Mesenchymal stem cell (in vitro differentiated cells and primary cell): Measurements from ENCODE around the gene ECEL1.

Source experiments
- DNase-seq: peaks from one replicate; pipeline ENCODE4 v3.0.0-alpha.2; 2013
- H2AFZ ChIP-seq: one replicate; pipeline ENCODE4 v1.6.1; 2013; ENCODE audit warnings: low read depth, mild to moderate bottlenecking, control low read depth, inconsistent platforms, low read length, moderate library complexity
- H2AK5ac ChIP-seq: 2 replicates; pipeline ENCODE4 v1.6.1; 2013; ENCODE audit warnings: low read length, moderate library complexity, mild to moderate bottlenecking, inconsistent platforms; ENCODE audit not compliant: severe bottlenecking
- H2BK120ac ChIP-seq: one replicate; pipeline ENCODE4 v1.6.1; 2013; ENCODE audit warnings: low read depth, mild to moderate bottlenecking, inconsistent platforms, low read length, moderate library complexity
- H2BK12ac ChIP-seq, 2 experiments: one replicate each; pipeline ENCODE4 v1.6.1; 2013; ENCODE audit warnings: inconsistent platforms in 2 of 2, low read length in 2 of 2, mild to moderate bottlenecking in 2 of 2, moderate library complexity in 2 of 2, control low read depth in 1 of 2
- H2BK15ac ChIP-seq: one replicate; pipeline ENCODE4 v1.6.1; 2013; ENCODE audit warnings: mild to moderate bottlenecking, low read depth, inconsistent platforms; ENCODE audit not compliant: poor library complexity, severe bottlenecking
- H2BK5ac ChIP-seq: 2 replicates; pipeline ENCODE4 v1.6.1; 2013; ENCODE audit warnings: low read depth, mild to moderate bottlenecking, low read length, control low read depth, inconsistent platforms; ENCODE audit not compliant: poor library complexity, severe bottlenecking
- H3K14ac ChIP-seq, 2 experiments: one replicate each; pipeline ENCODE4 v1.6.1; 2013; ENCODE audit warnings: inconsistent platforms in 2 of 2, low read length in 2 of 2, control low read depth in 1 of 2, mild to moderate bottlenecking in 1 of 2, moderate library complexity in 1 of 2
- H3K18ac ChIP-seq, 2 experiments: one replicate each; pipeline ENCODE4 v1.6.1; 2013; ENCODE audit warnings: inconsistent platforms in 2 of 2, low read length in 2 of 2, control low read depth in 1 of 2, low read depth in 1 of 2, mild to moderate bottlenecking in 1 of 2
- H3K23ac ChIP-seq, 2 experiments: one replicate each; pipeline ENCODE4 v1.6.1; 2013; ENCODE audit warnings: inconsistent platforms in 2 of 2, low read length in 2 of 2, mild to moderate bottlenecking in 2 of 2, moderate library complexity in 2 of 2, control low read depth in 1 of 2
- H3K27ac ChIP-seq: 2 replicates; pipeline ENCODE4 v1.5.1; 2013; ENCODE audit warnings: mild to moderate bottlenecking, moderate library complexity, low read length, control low read depth, inconsistent platforms; ENCODE audit not compliant: poor library complexity, severe bottlenecking
- H3K27me3 ChIP-seq, 2 experiments: 2 replicates each; pipeline versions ENCODE4 v1.6.1 to v1.7.0; 2013; ENCODE audit warnings: low read length in 2 of 2, mild to moderate bottlenecking in 2 of 2, moderate library complexity in 2 of 2, control low read depth in 1 of 2, inconsistent platforms in 1 of 2; ENCODE audit not compliant: control insufficient read depth in 1 of 2, insufficient read depth in 1 of 2
- H3K36me3 ChIP-seq, 2 experiments: 2 replicates each; pipeline versions ENCODE4 v1.6.1 to v1.7.0; 2013; ENCODE audit warnings: low read length in 2 of 2, control low read depth in 1 of 2, inconsistent platforms in 1 of 2, low read depth in 1 of 2, mild to moderate bottlenecking in 1 of 2; ENCODE audit not compliant: insufficient read depth in 2 of 2, control insufficient read depth in 1 of 2
- H3K4ac ChIP-seq, 2 experiments: one replicate each; pipeline ENCODE4 v1.6.1; 2013; ENCODE audit warnings: inconsistent platforms in 2 of 2, low read length in 2 of 2, mild to moderate bottlenecking in 2 of 2, moderate library complexity in 2 of 2, control low read depth in 1 of 2, low read depth in 1 of 2
- H3K4me1 ChIP-seq: 2 replicates; pipeline ENCODE4 v1.6.1; 2013; ENCODE audit warnings: low read depth, low read length, control low read depth; ENCODE audit not compliant: control insufficient read depth, insufficient read depth
- H3K4me2 ChIP-seq: 2 replicates; pipeline ENCODE4 v1.6.1; 2013; ENCODE audit warnings: low read length, mild to moderate bottlenecking, inconsistent platforms; ENCODE audit not compliant: poor library complexity, severe bottlenecking
- H3K4me3 ChIP-seq, 2 experiments: 2 replicates each; pipeline versions ENCODE4 v1.5.1 to v1.7.0; 2013; ENCODE audit warnings: low read length in 2 of 2, mild to moderate bottlenecking in 2 of 2, control low read depth in 1 of 2, low read depth in 1 of 2; ENCODE audit not compliant: insufficient read depth in 1 of 2
- H3K79me1 ChIP-seq: replicated peaks from 2 replicates; pipeline ENCODE4 v1.6.1; 2013; ENCODE audit warnings: mild to moderate bottlenecking, control low read depth, low read length, inconsistent platforms; ENCODE audit not compliant: poor library complexity, severe bottlenecking
- H3K9ac ChIP-seq: 2 replicates; pipeline ENCODE4 v1.7.0; 2013; ENCODE audit warnings: mild to moderate bottlenecking, low read length, moderate library complexity
- H3K9me3 ChIP-seq: 2 replicates; pipeline ENCODE4 v1.7.0; 2013; ENCODE audit warnings: mild to moderate bottlenecking, low read length; ENCODE audit not compliant: control insufficient read depth
- H4K8ac ChIP-seq: one replicate; pipeline ENCODE4 v1.6.1; 2013; ENCODE audit warnings: inconsistent platforms, mild to moderate bottlenecking, low read length, moderate library complexity
- H4K91ac ChIP-seq: one replicate; pipeline ENCODE4 v1.6.1; 2013; ENCODE audit warnings: mild to moderate bottlenecking, low read length, inconsistent platforms
- WGBS: methylation state at CpG from one replicate; pipeline ENCODE4 v1.1.7; 2013; ENCODE audit warnings: mixed read lengths; 5-methylcytosine and 5-hydroxymethylcytosine counted together

The ECEL1 gene

DNA sequence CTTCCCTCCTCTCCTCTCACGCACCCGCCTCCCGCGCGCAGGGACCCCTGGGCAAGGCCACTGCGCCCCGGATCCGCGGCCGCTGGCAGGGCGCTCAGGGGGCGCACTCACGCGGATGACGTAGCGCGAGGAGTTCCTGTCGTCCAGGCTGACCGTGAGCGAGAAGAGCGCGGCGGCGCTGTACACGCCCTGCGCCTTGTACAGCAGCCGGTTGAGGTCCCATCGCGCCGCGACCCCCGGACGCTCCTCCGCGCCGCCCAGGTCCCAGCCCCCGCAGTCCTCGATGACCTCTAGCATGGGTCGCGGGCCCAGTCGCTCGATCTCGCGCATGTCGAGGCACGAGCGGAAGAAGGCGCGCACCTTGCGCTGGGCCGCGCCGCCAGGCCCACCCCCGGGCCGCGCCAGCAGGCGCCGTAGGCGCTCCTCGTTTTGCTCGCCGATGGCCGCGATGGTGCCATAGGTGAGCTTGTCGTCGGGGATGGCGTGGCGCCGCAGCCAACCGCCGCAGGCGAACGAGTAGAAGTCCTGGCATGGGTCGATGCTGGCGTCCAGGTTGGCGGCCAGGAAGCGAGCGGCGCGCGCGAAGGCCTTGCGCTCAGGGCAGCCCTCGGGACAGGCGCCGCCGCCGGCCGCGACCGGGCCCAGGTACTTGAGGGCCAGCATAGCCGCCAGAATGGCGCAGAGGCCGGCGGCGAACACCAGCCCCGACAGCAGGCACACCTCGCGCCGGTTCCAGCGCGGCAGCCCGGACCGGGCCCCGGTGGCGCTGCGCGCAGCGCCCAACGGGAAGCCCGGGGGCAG lies 1.7 kb downstream of the ECEL1 start:
- WGBS, result 5% methylated on average over 92 of the region's 111 CpGs
- no peak overlapping the region for H2BK5ac ChIP-seq

DNA sequence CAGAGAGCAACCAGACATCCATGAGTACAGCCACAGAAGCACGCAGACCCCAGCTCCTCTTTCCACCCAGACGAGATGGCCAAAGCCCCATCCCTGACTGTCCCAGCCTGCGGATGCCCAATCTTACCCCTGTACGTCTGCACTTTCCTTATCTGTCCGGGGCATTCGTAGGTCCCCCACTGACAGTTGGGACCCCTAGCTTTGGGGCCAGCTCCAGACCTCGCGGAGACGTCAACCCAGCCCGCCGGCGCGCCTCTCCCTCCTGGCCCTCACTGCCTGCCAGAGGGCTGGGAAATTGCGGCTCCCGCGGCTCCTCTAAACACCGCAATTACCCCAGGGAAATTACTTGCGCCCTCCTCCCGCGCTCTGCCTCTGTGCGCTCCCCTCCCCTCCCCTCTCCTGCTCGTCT lies 2.3 kb downstream of the ECEL1 start:
- Histone ChIP-seq H3K27ac (no peak overlapping the region), H3K9me3 (no peaks in the 10 kb centered on the region), H3K14ac (no peak overlapping the region), H3K79me1 (no peaks in the 10 kb centered on the region), H3K4ac (no peak overlapping the region), H2BK5ac (no peak overlapping the region), H4K91ac (no peak overlapping the region), H2BK120ac (no peak overlapping the region), H2AK5ac (no peak overlapping the region), H3K9ac (no peak overlapping the region), H3K27me3 (peaks cover 75 to 82% of the 10 kb centered on the region in 2 experiments), H4K8ac (no peak overlapping the region), H2BK15ac (no peak overlapping the region), H3K4me3 (no peak overlapping the region), H2BK12ac (no peak overlapping the region), H3K18ac (no peak overlapping the region), H3K36me3 (no peaks in the 10 kb centered on the region), H3K23ac (no peak overlapping the region), H3K4me1 (peaks cover 14% of the 10 kb centered on the region), H2AFZ (no peak overlapping the region), H3K4me2 (no peak overlapping the region)
- no peak for DNase-seq
- WGBS, result 11% methylated on average over 22 of the region's 22 CpGs

More for the DNA sequence above, 1.7 kb downstream of the ECEL1 start:
- Histone ChIP-seq H3K23ac (no peak overlapping the region), H2BK12ac (no peak overlapping the region), H3K14ac (no peak overlapping the region), H2AK5ac (no peak overlapping the region), H3K27ac (no peak overlapping the region), H3K4me1 (peaks cover 14% of the 10 kb centered on the region), H4K91ac (no peak overlapping the region), H3K4me3 (no peak overlapping the region), H2BK15ac (no peak overlapping the region), H3K4ac (no peak overlapping the region), H3K18ac (no peak overlapping the region), H4K8ac (no peak overlapping the region), H3K9me3 (no peaks in the 10 kb centered on the region), H3K4me2 (no peak overlapping the region), H2AFZ (no peak overlapping the region), H3K9ac (no peak overlapping the region), H3K27me3 (peaks cover 72 to 81% of the 10 kb centered on the region in 2 experiments), H3K36me3 (no peaks in the 10 kb centered on the region), H2BK120ac (no peak overlapping the region), H3K79me1 (no peaks in the 10 kb centered on the region)
- no peak for DNase-seq

DNA sequence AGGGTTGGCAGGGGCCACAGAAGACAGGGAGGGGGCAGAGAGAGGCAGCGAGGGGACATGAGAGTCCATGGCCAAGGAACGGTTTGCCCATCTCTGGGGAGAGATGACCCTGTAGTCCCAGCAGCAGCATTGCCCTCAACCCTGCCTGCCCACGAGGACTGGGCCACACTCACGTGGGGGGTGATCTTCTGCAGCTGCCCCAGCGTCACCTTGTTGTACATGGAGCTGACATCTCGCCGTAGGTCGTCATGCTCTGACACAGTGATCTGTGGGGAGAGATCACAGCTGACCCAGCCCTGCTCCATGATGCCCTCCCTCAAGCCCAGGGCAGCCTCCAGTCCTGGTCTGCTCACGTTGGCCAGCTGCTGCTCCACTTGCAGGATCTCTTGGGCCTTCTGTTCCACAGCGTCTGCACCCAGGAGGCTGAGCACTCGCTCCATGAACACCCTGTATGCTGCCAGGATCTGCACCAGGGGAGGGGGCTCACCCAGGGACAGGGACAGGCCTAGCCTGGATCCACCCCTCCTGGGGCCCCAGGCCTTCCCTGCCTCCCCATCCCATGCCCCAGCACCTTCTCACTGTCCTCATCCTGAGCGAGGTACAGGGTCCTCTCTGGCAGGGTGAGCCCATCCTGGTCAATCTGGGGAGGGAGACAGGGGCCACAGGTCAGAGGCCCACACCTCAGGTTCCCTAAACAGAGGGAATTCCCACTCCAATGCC lies 2.8 kb downstream of the ECEL1 start:
- no peak overlapping the region for H2BK5ac ChIP-seq
- no peak overlapping the region for H3K4ac ChIP-seq
- H3K14ac ChIP-seq, result no peak overlapping the region
- H4K91ac ChIP-seq, result no peak overlapping the region
- H3K27me3 ChIP-seq, result peaks cover 75 to 77% of the 10 kb centered on the region in 2 experiments
- H3K4me1 ChIP-seq, result peaks cover 14% of the 10 kb centered on the region
- H3K4me2 ChIP-seq, result no peak overlapping the region
- no peak overlapping the region for H3K9ac ChIP-seq
- H3K9me3 ChIP-seq, result no peaks in the 10 kb centered on the region
- H2AFZ ChIP-seq, result no peak overlapping the region
- no peak overlapping the region for H3K23ac ChIP-seq
- H4K8ac ChIP-seq, result no peak overlapping the region
- 89% methylated on average over 11 of the region's 12 CpGs for WGBS
- no peak overlapping the region for H3K4me3 ChIP-seq
- no peak overlapping the region for H2BK120ac ChIP-seq
- no peak overlapping the region for H2BK15ac ChIP-seq
- no peaks in the 10 kb centered on the region for H3K79me1 ChIP-seq
- H2AK5ac ChIP-seq, result no peak overlapping the region
- H3K36me3 ChIP-seq, result no peaks in the 10 kb centered on the region
- H3K18ac ChIP-seq, result no peak overlapping the region
- no peak for DNase-seq
- H3K27ac ChIP-seq, result no peak overlapping the region
- H2BK12ac ChIP-seq, result no peak overlapping the region

- Histone ChIP-seq H3K79me1 (no peaks in the 10 kb centered on the region), H2BK15ac (no peak overlapping the region), H2AFZ (no peak overlapping the region), H2BK12ac (no peak overlapping the region), H3K4me3 (no peak overlapping the region), H3K27me3 (peaks cover 75 to 78% of the 10 kb centered on the region in 2 experiments), H4K8ac (no peak overlapping the region), H2BK120ac (no peak overlapping the region), H2AK5ac (no peak overlapping the region), H3K14ac (no peak overlapping the region), H2BK5ac (no peak overlapping the region), H3K4me2 (no peak overlapping the region), H3K4me1 (peaks cover 14% of the 10 kb centered on the region), H3K9me3 (no peaks in the 10 kb centered on the region), H3K9ac (no peak overlapping the region), H3K4ac (no peak overlapping the region), H3K36me3 (no peaks in the 10 kb centered on the region), H3K18ac (no peak overlapping the region), H4K91ac (no peak overlapping the region), H3K23ac (no peak overlapping the region), H3K27ac (no peak overlapping the region)
- WGBS, result 96% methylated on average over 19 of the region's 19 CpGs
- DNase-seq, result no peak
These were observed 3.6 kb downstream of the ECEL1 start for GRCh38 chr2:232483923-232484627.
